Fibroblast of peridontal ligament (primary cell): ENCODE data around the gene ADAMTSL1.

Source experiments
- DNase-seq: peaks from one replicate; pipeline ENCODE4 v3.0.0-alpha.2; 2010; ENCODE audit errors: extremely low read depth

Gene ADAMTSL1

GRCh38 chr9:18665947-18666346, 192.0 kb downstream of the ADAMTSL1 start:
- DNase-seq = peak; percentile 69

GRCh38 chr9:18666348-18666747, 192.4 kb downstream of the ADAMTSL1 start:
- DNase-seq = peak; percentile 29

- peak; percentile 81 for DNase-seq
Measured at GRCh38 chr9:18666986-18667772, 193.2 kb downstream of the ADAMTSL1 start.

- peak; percentile 9 for DNase-seq
Measured at GRCh38 chr9:18668944-18669343, 195.0 kb downstream of the ADAMTSL1 start.

GRCh38 chr9:18672706-18673105, 198.8 kb downstream of the ADAMTSL1 start:
- DNase-seq = no peak

- no peak for DNase-seq
Measured at GRCh38 chr9:18673179-18673578, 199.2 kb downstream of the ADAMTSL1 start.

- no peak for DNase-seq
Measured at GRCh38 chr9:18675332-18675731, 201.4 kb downstream of the ADAMTSL1 start.

- no peak for DNase-seq
Measured at GRCh38 chr9:18675973-18676372, 202.0 kb downstream of the ADAMTSL1 start.

GRCh38 chr9:18676525-18676924, 202.6 kb downstream of the ADAMTSL1 start:
- no peak for DNase-seq

- peak; percentile 64 for DNase-seq
Measured at GRCh38 chr9:18678821-18679590, 205.1 kb downstream of the ADAMTSL1 start.

- DNase-seq = no peak
Measured at GRCh38 chr9:18682907-18683306, 209.0 kb downstream of the ADAMTSL1 start.

- DNase-seq = no peak
Measured at GRCh38 chr9:18683312-18683711, 209.4 kb downstream of the ADAMTSL1 start.

GRCh38 chr9:18683851-18684250, 209.9 kb downstream of the ADAMTSL1 start:
- no peak for DNase-seq

- no peak for DNase-seq
Measured at GRCh38 chr9:18684593-18685317, 210.8 kb downstream of the ADAMTSL1 start.

GRCh38 chr9:18688581-18689565, 214.9 kb downstream of the ADAMTSL1 start:
- no peak for DNase-seq

- DNase-seq = peak; percentile 45
Measured at GRCh38 chr9:18689921-18690320, 216.0 kb downstream of the ADAMTSL1 start.

GRCh38 chr9:18692268-18692667, 218.3 kb downstream of the ADAMTSL1 start:
- DNase-seq = no peak

- no peak for DNase-seq
Measured at GRCh38 chr9:18692962-18693361, 219.0 kb downstream of the ADAMTSL1 start.

GRCh38 chr9:18694959-18695668, 221.2 kb downstream of the ADAMTSL1 start:
- no peak for DNase-seq

- no peak for DNase-seq
Measured at GRCh38 chr9:18698992-18699391, 225.0 kb downstream of the ADAMTSL1 start.
